ENCODE results near the gene LGI4. TPM values are rescaled to one million over a fixed set of nuclear protein-coding genes. Genes with fewer than 3 reads are reported as not detected.

Gene LGI4
- total RNA-seq, 4 donors from 2014 or later, result 16.1 to 31.5 (median 27.2) TPM

DNA sequence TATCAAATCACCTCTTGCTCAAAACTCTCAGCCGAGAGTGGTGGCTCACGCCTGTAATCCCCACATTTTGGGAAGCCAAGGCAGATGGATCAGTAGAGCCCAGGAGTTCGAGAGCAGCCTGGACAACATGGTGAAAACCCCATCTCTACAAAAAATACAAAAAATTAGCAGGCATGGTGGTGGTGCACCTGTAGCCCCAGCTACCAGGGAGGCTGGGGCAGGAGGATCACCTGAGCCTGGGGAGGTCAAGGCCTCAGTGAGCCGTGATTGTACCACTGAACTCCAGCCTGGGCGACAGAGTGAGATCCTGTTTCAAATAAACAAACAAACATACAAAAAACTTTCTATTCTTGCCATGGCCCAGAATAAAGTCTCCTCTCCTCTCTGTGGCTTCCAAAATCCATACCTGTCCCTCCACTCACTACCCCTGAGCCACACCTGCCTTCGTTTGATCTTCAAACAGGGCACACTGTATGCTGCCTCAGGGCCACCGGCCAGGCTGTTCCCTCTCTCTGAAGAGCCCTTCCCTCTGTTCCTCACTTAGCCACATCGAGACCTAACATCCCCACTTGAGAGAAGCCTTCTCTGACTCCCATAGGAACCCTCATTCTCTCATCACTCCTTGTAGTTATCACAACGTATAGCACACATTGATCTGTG lies 6.3 kb downstream of the LGI4 start:
- no peaks in the 10 kb centered on the region for H3K36me3 ChIP-seq
- DNase-seq, result no peak
- ATAC-seq, result no peak
- no peak overlapping the region for H3K4me3 ChIP-seq
- in situ Hi-C loops (cut with MboI; ENCODE audit: low sequenced_read_pairs in 4 of 4) (no loop called here), intact Hi-C loops (cut with DNase I; ENCODE audit: low total_unique reads) (no loop called here)
- peaks cover 25 to 55% of the 10 kb centered on the region in 2 donors for H3K4me1 ChIP-seq
- no peaks in the 10 kb centered on the region for H3K27me3 ChIP-seq
- H3K27ac ChIP-seq, result peak overlapping the region; percentile 91 to 93 (median 93)
- H3K9me3 ChIP-seq, result no peaks in the 10 kb centered on the region
- TF ChIP-seq, protein P1, sequence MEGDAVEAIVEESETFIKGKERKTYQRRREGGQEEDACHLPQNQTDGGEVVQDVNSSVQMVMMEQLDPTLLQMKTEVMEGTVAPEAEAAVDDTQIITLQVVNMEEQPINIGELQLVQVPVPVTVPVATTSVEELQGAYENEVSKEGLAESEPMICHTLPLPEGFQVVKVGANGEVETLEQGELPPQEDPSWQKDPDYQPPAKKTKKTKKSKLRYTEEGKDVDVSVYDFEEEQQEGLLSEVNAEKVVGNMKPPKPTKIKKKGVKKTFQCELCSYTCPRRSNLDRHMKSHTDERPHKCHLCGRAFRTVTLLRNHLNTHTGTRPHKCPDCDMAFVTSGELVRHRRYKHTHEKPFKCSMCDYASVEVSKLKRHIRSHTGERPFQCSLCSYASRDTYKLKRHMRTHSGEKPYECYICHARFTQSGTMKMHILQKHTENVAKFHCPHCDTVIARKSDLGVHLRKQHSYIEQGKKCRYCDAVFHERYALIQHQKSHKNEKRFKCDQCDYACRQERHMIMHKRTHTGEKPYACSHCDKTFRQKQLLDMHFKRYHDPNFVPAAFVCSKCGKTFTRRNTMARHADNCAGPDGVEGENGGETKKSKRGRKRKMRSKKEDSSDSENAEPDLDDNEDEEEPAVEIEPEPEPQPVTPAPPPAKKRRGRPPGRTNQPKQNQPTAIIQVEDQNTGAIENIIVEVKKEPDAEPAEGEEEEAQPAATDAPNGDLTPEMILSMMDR (IDR thresholded peaks at IDR 0.05 in 4 of 5, conservative IDR thresholded peaks at IDR 0.05 in 1 of 5), result no peak
- TF ChIP-seq POLR2A (IDR thresholded peaks at IDR 0.05), result no peak

DNA sequence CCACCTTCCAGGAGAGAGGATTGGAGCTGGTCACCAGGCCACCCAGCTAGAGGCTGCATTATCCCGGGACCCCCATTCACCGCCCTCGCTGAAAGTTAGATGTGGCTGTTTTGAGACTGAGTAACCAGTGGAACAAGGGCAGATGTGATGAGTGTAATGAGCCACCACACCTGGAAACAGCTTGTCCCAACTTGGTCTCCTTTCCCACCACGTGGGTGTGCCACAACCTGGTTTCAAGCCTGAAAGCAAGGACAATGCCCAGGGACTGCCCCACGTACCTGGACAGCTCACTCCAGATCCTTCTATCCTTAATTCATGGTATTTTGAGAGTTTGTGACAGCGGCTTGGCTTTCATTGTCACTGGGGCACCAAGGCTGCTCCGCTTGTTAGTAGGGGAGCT lies 7.0 kb downstream of the LGI4 start:
- H3K4me1 ChIP-seq, result peaks cover 31 to 62% of the 10 kb centered on the region in 2 donors
- no peak overlapping the region for H3K4me3 ChIP-seq
- TF ChIP-seq, protein P1 (IDR thresholded peaks at IDR 0.05 in 4 of 5, conservative IDR thresholded peaks at IDR 0.05 in 1 of 5), result no peak
- TF ChIP-seq POLR2A (IDR thresholded peaks at IDR 0.05), result no peak
- peak overlapping the region; percentile 91 to 93 (median 93) for H3K27ac ChIP-seq
- H3K27me3 ChIP-seq, result no peaks in the 10 kb centered on the region
- intact Hi-C loops (cut with DNase I; ENCODE audit: low total_unique reads) (no loop called here), in situ Hi-C loops (cut with MboI; ENCODE audit: low sequenced_read_pairs in 4 of 4) (no loop called here)
- H3K36me3 ChIP-seq, result no peaks in the 10 kb centered on the region
- ATAC-seq (no peak), DNase-seq (no peak)
- no peaks in the 10 kb centered on the region for H3K9me3 ChIP-seq

DNA sequence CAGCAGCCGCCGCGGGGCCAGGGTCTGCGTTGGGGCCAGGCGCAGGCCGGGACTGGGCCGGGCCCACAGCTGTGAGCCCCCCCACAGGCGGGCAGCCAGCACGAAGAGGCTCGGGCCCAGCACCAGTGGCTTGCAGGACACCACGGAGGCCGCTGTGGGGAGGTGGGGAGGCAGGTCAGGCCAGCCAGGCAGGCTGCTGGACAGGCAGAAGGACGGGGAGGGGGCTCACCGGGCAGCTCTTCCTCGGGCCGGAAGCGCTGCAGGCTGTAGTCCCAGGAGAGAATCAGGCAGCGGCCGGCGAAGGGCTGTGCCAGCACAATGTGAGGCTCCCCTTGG lies 8.3 kb downstream of the LGI4 start:
- no peak for DNase-seq

DNA sequence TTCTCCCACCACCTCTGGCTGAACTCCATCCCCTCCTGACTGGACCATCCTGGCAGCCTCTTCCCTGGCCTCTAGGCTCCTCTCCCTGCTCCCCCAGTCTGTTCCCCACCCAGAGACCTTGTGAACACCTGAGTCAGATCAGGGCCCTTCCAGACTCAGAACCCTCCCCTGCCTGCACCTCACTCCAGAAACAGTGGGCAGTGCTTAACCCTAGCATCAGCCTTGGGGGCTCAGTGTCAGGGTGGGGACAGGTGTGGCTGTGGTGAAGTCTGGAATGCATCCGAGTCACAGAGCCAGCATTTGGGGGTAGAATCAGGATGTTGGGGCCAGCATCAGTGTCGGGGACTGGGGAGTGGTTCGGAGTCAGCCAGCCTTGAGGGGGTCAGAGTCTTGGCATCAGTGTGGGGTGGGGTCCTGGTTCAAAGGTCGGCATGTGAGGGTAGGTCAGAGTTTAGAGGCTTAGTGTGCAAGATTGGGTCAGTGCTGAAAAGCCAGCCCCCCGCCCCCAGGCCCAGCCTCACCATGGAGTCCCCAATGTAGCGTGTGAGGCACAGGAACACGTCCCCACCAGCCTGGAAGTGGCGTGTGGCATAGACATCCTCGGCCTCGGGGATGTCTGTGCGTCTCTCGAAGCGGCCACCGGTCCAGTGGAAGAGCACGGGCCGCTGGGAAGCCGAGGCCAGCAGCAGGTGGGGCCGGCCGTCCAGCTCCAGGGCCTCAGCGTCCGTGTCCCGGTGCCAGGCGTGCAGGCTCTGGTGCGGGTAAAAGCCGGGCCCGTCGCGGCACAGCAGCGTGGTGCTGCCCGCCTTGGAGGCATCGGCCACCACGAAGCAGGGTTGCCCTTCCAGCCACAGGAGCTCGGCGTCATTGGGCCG lies 8.9 kb downstream of the LGI4 start:
- TF ChIP-seq, protein P1 (IDR thresholded peaks at IDR 0.05 in 4 of 5, conservative IDR thresholded peaks at IDR 0.05 in 1 of 5), result no peak
- no peak for TF ChIP-seq POLR2A (IDR thresholded peaks at IDR 0.05)
- Histone ChIP-seq H3K4me3 (peak overlapping the region in 3 of 4 donors; percentile 0 to 21 (median 9)), H3K27ac (peak overlapping the region; percentile 91 to 93 (median 93)), H3K9me3 (no peaks in the 10 kb centered on the region), H3K27me3 (no peaks in the 10 kb centered on the region), H3K4me1 (peaks cover 33 to 63% of the 10 kb centered on the region in 2 donors), H3K36me3 (no peaks in the 10 kb centered on the region)
- intact Hi-C loops (cut with DNase I; ENCODE audit: low total_unique reads), result no loop called here
- in situ Hi-C loops (cut with MboI; ENCODE audit: low sequenced_read_pairs in 4 of 4), result no loop called here
- DNase-seq, result no peak
- no peak for ATAC-seq

More for the DNA sequence above, 8.3 kb downstream of the LGI4 start:
- no peak for ATAC-seq
- no peak for TF ChIP-seq POLR2A (IDR thresholded peaks at IDR 0.05)
- Histone ChIP-seq H3K9me3 (no peaks in the 10 kb centered on the region), H3K4me3 (peak overlapping the region in 3 of 4 donors; percentile 0 to 21 (median 9)), H3K36me3 (no peaks in the 10 kb centered on the region), H3K27me3 (no peaks in the 10 kb centered on the region), H3K4me1 (peaks cover 33 to 65% of the 10 kb centered on the region in 2 donors), H3K27ac (peak overlapping the region; percentile 91 to 93 (median 93))
- intact Hi-C loops (cut with DNase I; ENCODE audit: low total_unique reads) (no loop called here), in situ Hi-C loops (cut with MboI; ENCODE audit: low sequenced_read_pairs in 4 of 4) (no loop called here)

DNA sequence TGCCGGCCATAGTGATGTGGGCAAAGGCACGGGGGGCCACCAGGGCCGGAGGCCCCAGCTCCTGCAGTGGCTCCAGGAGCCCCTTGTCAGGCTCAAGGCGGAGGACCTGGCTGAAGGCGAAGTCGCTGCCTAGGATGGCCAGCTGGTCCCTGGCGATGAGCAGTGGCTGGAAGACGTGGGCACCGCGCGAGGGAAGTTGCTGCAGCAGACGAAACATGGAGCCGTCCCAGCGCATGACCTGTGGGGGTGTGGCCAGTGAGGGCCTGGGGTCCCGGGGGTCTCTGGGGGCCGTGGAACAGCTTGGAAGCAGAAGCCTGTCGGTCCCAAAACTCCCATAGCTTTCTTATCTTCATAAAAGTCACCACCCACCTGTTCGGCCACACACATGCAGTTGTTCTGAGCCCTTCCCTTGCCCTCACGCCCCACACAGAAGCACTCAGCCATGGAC lies 9.6 kb downstream of the LGI4 start:
- H3K27me3 ChIP-seq, result no peaks in the 10 kb centered on the region
- H3K36me3 ChIP-seq, result no peaks in the 10 kb centered on the region
- ATAC-seq (no peak), DNase-seq (no peak)
- H3K27ac ChIP-seq, result peak overlapping the region; percentile 91 to 93 (median 93)
- TF ChIP-seq, protein P1 (IDR thresholded peaks at IDR 0.05 in 4 of 5, conservative IDR thresholded peaks at IDR 0.05 in 1 of 5), result no peak
- TF ChIP-seq POLR2A (IDR thresholded peaks at IDR 0.05), result no peak
- in situ Hi-C loops (cut with MboI; ENCODE audit: low sequenced_read_pairs in 4 of 4), result no loop called here
- H3K9me3 ChIP-seq, result no peaks in the 10 kb centered on the region
- intact Hi-C loops (cut with DNase I; ENCODE audit: low total_unique reads), result no loop called here
- peak overlapping the region in 2 of 4 donors; percentile 68 to 72 for H3K4me3 ChIP-seq
- peaks cover 28 to 58% of the 10 kb centered on the region in 2 donors for H3K4me1 ChIP-seq

Measured in gastrocnemius medialis (tissue), 4 donors.